Hematopoietic multipotent progenitor cell treated with erythropoietin and hydrocortisone succinate and interleukin-3 and kit ligand, for 8 days (in vitro differentiated cells): ENCODE measurements around the gene RPSA.
"Not testable (repeated sequence)": the region's sequence is repeated elsewhere in the genome, so short reads cannot be mapped to it uniquely, and the experiment has no call there.

Experiments used
- DNase-seq: peaks from one replicate; pipeline ENCODE4 v3.0.0-alpha.2; 2015

The RPSA gene

DNA sequence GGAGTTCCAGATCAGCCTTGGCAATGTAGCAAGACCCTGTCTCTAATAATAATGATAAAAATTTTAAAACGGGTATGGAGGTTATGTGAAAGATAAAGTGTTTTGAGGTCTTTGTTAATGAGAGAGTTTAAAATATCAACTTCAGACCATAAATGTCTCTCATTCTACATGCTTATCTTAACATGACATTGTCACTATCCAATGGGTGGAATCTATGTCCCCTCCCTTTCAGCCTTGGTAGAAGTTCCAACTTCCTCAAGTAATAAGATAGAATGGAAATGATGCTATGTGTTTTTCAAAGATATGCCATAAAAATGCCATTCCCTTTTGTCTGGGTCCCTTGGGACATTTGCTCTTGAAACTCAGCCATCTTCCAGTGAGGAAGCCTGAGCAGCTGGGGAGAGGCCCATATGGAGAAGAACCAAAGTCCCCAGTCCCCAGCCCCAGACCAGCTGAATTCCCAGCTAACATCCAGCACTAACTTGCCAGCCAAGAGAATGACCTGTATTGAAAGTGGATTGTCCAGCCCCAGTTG is 17.0 kb downstream of the RPSA start:
- peak; percentile 75 for DNase-seq

DNA sequence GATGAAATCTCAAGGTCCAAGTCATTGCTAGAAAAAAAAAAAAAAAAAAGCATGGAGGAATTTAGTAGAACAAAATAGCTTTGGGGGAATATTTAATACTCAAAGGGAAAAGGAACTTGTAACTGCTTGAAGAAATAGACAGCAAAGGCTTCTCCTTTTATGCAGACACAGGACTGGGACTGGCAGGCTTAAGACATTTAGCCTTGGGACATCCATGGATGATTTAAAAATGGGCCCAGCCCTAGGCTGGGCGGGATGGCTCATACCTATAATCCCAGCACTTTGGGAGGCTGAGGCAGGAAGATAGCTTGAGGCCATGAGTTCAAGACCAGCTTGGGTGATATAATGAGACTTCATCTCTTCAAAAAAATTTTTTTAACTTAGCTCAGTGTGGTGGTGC is 19.8 kb downstream of the RPSA start:
- no peak for DNase-seq

DNA sequence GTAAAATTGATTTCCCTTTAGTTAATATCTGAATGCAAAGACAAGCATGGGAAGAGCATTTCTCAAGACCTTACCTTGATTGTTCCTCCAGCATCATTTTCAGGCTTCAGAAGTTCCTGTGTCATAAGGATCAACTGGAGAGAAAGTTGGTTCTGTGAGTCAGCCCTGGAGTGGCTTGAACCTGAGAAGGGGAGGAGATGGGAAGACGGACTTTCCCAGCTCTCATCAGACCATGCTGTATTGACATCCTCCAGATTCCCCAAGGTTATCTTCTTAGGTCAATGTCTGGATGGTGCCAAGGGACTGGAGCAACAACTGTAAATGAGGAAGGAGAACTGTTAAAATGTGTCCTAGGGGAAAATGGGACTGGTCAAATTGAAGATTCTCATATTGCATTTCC is 21.0 kb downstream of the RPSA start:
- no peak for DNase-seq

DNA sequence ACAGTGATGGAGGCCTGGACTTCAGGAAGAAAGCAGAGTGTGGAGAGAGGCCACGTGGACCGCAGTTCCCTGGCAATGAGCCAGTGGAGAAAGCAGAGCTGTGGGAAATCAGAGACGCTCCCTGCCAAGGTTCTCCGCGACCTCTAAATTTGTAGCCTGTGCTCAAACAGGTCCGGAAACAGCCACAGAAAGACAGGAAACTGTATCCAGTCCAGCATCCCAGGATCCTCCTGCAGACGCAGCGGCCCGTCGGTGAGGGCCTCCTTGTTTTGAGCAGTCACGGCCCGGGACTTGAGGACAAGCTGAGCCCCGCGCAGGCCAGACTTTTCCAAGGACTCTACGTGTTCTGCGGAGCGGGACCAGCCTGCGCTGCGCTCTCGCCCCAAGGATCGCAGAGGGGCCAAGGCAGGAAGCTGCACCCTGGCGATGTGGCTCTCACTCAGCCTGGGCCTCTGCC is 22.3 kb downstream of the RPSA start:
- no peak for DNase-seq

DNA sequence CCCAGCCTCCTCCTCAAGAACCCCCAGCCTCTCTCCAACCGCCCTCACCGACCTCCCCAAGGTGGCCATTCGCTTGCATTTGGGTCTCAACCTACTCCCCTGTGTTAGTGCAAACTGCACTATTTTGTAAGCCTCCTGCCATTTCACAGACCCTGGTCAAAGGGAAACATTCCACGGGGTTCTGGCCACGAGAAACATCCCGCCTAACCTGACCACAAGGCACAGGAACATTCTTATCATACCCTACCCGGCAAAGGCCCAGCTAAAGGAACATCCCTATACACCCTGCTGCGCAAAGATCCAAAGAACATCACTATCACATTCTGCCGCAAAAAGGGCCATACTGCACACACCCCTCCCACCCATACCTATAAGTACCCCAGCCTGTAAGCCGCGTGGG is 22.9 kb downstream of the RPSA start:
- no peak for DNase-seq

DNA sequence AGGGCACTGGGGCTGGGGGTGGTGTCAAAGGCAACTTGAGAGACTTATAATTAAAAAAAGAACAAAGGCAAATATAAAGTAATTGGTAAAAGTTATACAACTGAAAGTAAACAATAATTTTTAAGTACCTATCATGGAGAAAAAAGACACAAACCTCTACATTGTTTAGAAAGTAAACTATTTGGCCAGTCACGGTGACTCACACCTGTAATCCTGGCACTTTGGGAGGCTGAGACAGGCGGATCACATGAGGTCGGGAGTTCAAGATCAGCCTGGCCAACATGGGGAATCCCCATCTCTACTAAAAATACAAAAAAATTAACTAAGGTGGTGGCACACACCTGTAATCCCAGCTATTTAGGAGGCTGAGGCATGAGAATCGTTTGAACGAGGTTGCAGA is 25.8 kb downstream of the RPSA start:
- DNase-seq: no peak

DNA sequence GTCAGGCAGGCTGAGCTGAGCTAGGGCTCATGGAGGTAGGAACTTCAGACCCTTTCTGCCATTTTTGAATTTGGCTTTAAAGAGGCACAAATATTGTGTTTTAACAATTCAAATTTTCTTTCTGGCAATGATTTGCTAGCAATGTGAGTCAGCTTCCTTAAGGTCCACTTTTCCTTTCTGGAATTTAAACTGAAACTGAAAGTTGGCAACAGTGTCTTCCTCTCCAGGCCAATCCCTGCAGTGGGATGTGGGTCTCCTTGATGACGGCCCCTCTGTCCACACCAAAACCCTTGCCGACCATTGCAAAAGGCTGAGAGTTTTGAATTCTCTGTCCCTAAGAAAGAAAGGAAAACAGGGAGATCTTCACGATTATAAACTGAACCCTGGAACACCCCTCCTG is 27.1 kb downstream of the RPSA start:
- DNase-seq: no peak

DNA sequence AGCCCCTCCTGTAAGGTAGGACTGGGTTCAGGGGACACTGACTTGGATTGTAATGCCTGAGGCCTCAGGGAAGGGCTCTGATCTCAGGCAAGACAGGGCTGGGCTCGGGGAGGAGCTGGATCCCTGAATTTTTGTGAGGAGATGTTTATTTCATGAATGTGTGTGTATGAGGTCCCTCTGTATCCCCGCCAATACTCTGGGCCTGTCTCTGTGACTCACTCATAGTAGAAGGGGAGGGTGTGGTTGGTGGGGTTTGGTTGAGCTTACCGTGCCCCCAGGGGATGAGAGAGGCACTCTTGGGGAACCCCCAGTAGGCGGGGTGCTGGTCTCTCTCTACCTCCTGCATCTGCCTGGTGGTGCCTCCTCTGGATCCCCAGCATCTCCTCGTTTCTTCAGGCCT is 28.1 kb downstream of the RPSA start:
- DNase-seq: no peak

DNA sequence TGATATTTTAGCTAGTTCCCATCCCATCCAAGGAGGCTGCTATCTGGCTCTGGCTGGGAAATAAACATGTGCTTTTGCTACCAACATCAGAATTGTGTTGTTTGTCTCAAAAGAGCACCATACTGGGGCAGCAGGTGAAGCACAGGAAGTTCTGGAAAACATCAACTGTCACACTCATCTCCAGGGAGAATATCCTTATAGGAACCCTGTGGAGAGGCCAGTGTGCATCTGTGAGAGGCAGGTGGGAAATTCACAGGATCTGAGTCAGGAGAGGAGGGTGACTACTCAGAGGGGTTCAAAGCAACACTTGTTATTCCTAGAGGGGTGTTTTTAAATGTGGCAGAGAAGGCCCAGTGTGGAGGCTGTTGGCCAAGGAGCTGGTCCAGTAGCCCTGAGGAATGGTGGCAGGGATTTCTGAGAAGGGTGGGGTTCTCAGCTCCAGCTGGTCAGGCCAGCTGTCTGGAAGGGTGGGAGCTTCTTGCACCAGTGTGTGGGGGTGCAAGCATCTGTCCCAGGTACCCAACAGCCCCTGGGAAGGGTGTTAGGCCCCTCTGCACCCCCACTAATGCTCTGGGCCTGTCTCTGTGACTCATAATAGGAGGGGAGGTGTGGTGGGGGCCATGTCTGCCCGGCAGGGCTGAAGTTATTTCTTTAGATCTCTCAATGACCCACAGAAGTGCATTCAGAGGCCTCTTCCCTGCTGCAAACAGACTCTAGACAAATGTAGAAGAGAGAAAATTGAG is 28.7 kb downstream of the RPSA start:
- DNase-seq: no peak

DNA sequence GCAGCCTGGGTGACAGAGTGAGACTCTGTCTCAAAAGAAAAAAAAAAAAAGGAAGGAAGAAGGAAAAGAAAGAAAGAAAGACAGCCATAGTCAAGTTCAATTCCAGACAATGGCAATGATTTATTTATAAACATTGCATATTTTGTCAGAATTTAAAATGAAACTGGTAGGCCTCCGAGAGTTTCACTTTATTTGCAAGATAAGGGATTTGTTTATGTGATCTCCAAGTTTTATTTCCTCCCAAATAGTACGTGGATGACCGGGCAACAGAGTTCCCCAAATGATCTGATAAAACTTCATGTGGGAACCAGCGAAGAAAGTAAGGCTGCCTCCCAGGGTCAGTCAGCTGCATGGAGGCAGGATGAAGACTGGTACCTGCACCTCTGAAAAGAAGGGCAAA is 32.4 kb downstream of the RPSA start:
- DNase-seq: no peak

DNA sequence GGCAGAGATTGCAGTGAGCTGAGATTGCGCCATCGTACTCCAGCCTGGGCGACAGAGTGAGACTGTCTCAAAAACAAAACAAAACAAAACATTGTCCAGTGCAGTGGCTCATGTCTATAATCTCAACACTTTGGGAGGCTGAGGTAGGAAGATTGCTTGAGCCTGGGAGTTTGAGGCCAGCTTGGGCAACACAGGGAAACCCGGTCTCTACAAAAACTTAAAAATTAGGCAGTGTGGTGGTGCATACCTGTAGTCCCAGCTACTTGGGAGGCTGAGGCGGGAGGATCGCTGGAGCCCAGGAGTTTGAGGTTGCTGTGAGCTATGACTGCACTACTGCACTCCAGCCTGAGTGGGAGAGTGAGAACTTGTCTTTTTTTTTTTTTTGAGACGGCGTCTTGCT is 33.8 kb downstream of the RPSA start:
- no peak for DNase-seq

DNA sequence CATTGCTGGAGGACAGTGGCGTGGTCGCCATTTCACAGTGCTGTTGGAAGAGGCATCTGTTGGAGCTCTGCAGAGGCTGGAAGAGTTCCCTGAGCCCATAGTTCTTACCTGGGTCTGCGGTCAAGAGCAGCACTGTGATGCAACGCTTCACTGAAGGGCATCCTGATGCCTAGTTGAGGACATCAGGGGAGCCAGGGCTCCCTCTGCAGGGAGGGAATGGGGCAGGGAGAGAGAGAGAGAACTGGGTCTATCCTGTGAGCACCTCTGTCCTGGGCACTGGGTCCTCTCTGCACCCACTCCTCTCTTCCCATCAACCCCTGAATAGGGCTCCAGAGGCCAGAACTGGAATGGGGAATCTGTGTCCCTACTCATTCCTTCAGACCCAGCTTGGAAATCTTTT is 37.0 kb downstream of the RPSA start:
- DNase-seq: no peak

DNA sequence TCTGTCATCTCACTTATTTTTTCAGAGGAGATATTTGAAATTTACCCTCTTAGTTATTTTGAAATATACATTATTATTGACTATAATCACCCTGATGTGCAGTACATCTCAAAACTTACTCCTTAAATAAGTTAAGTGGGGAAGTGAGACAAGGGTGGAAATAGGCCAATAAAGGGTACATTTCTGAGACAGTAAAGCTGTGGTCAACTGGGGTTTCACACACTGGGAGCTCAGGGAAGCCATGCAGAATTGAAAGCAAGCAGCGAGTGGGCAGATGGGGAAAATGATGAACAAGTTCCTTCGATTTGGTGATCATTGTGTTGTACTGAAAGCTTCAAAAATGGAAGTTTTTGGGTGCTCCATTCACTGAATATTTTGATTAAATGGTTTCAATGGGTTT is 39.4 kb downstream of the RPSA start:
- no peak for DNase-seq

DNA sequence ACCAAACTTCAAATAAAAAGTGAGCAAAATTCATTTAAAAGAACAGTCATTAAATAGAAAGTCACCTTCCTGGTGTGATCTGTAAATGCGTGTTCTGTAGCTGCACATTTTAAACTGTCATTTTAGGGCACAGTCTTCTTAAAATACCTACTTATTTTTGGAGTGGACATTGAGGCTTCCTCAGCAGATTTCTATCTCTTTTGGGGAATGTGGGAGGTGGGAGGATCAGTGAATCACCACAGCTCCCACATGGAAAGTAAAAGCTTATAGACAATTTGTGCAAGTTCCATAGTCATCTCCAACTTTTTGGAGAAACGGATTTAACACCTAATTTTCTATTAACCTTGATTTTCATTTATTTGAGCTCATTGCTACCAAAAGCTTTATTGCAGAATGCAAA is 39.9 kb downstream of the RPSA start:
- no peak for DNase-seq

DNA sequence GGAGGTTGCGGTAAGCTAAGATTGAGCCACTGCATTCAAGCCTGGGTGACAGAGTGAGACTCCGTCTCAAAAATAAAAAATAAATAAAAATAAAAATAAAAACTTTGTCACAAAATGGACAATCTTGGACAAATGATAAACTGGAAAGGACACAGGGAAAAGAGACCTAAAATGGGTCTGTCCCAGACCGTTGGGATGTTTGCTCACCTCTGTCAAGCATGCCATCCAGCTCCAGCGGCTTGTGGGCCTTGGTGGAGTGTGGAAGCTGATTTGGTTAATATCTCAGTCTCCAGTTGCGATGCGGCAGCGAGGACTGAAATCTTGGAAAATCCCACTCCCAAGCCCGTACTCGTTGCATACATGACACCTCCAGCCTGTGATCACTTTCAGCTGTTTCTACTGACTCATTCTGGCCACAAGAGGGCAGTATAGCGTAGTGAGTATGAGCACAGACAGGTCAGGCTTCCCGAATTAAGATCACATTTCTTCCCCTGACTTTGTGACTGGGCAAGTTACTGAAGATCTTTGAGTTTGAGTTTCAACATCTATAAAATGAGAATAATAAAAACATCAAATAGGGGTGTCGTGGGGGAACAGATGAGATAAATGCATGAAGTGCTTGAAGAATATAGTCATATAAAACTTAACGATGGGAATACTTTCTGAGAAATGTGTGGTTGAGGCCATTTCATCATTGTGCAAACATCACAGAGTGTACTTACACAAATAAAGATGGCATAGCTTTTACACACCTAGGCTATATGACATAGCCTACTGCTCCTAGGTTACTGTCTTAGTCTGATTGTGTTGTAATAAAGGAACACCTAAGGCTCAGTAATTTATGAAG is 41.3 kb downstream of the RPSA start:
- DNase-seq: peak; percentile 83

DNA sequence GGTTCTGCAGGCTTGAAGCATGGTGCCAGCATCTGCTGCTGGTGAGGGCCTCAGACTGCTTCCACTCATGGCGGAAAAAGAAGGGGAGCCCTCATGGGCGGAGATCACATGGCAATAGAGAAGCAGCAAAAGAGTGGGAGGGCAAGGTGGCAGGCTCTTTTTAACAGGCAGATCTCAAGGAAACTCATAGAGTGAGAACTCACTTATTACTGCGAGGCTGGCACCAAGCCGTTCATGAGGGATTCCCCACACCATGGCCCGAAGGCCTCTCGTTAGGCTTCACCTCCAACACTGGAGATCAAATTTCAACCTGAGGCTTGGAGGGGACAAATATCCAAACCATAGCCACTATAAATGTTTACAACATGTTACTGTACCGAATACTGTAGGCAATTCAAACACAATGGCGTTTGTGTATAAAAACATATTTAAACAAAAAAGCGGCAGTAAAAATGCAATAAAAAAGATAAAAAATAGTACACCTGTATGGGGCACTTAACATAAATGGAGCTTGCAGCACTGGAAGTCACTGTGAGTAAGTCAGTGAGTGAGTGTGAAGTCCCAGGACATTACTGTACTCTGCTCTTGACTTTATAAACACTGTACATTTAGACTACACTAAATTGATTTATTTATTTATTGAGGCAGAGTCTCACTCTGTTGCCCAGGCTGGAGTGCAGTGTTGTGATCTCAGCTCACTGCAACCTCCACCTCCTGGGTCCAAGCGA is 42.1 kb downstream of the RPSA start:
- DNase-seq: no peak

DNA sequence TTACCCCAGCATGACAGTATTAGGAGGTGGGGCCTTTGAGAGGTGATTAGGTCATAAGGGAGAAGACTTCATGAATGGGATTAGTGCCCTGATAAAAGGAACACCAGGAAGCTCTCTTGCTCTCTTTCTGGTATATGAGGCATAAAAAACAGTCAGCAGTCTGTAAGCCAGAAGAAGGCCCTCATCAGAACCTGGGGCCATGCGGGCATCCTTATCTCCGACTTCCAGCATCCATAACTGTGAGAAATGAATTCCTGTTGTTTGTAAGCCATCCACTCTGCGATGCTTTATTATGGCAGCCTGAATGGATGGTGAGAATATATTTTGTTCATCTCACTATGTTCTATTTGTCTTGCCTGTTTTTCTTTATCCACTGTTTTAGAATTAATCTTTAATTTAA is 43.3 kb downstream of the RPSA start:
- DNase-seq: no peak

DNA sequence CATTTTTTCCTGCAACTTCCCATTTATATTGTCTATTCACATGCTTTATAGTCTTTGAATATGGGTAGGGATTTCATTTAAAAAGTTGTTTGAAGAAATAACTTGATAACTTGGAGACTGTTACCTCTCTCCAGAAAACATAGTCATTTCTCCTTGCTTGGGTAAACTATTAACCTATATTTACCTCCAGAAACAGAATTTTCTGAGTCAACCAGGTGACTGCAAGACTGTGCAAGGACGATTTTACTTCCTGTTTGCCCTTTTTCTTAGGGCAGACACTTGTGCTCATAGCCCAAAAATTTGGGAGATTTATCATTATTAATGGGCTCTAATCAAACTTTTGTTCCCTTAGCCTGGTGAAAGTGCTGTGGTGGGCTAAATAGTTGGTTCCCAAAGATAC is 46.6 kb downstream of the RPSA start:
- DNase-seq: no peak

DNA sequence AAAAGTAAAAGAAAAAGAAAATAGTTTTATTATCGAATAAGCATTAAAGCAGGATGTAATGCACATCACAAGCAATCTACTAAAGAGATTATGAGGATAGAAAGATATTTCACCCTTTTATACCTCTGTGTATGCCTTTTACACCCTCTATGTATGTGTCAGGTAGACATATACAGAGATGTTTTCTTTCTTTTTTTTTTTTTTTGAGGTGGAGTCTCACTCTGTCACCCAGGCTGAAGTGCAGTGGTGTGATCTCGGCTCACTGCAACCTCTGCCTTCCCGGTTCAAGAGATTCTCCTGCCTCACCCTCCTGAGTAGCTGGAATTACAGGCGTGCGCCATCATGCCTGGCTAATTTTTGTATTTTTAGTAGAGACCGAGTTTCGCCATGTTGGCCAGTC is 47.4 kb downstream of the RPSA start:
- not testable (repeated sequence) for DNase-seq

DNA sequence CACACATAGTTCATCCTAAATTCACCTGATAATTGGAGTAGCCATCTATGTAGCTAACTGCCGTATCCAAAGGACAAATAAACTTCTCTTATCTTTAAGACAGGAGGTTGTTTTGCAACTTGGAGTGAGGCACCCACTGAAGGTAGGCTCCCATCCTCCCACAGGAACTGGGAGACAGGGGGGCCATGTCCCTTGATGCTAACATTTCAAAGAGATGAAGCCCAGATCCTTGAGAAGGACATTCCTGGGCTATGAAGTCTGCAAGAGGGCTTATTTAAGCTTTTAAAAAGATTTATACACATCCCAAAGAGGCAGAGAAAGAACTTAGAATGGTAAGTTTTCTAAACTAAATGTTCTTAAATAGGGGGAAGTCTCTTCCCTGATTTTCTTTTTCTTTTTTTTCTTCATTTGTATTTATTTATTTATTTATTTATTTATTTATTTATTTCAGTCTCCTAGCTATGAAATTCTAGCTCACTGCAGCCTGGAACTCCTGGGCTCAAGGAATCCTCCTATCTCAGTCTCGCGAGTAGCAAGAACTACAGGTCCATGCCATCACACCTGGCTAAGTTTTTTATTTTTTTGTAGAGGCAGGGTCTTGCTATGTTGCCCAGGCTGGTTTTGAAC is 48.2 kb downstream of the RPSA start:
- no peak for DNase-seq

DNA sequence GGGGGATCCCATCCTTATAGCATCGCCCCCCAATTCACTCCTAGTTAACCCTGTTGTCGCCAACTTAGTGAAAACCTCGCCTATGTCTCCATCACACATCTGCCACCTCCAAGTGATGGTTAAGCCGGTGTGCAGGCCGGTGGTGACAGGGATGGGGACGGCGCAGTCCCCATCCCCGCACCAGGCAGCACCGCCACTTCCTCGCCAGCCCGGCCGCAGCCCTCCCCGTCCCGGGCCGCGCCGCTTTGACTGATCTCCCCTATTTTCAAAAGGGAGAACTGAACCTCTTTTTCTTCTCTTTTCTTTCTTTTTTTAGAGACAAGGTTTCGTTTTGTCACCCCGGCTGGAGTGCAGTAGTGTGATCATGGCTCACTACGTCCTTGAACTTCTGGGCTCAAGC is 49.6 kb downstream of the RPSA start:
- DNase-seq: no peak

DNA sequence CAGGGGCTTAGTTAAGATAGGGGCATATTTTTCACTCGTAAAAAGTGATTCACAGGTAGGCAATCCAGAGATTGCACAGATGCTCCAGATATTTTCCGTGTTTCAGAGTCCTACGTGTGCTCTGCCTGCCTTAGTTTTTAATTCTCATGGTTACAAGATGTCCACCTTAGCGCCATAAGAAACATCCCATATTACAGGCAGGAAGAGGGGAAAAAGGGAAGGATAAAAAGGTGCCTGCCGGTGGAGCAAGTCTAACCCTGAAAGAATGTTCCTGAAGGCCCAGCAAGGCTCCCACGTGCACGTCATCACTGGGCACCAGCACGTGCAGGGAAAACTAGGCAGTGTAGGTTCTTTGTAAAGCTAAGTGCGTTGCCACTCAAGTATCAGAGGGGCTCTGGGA is 50.8 kb downstream of the RPSA start:
- no peak for DNase-seq

DNA sequence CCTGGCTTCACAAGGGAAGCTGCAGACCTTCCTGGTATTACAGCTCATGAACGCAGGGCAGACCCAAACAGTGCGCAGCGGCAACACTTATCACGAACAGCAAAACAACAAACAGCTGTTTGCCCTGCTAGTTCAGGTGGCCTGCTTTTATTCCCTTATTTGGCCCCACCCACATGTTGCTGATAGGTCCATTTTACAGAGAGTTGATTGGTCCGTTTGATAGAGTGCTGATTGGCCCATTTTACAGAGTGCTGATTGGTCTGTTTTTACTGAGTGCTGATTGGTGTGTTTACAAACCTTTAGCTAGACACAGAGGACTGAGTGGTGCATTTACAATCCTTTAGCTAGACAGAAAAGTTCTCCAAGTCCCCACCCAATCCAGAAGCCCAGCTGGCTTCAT is 52.1 kb downstream of the RPSA start:
- DNase-seq: peak; percentile 8
